ENCODE data around the gene TMEM72.

TMEM72 gene

GRCh38 chr10:44955413-44956070 lies 44.4 kb downstream of the TMEM72 start:
- no peak for DNase-seq (ENCODE audit: low read depth)

- DNase-seq (ENCODE audit: low read depth): no peak
These were observed 45.1 kb downstream of the TMEM72 start for GRCh38 chr10:44956226-44956625.

- no peak for DNase-seq (ENCODE audit: low read depth)
These were observed 45.9 kb downstream of the TMEM72 start for GRCh38 chr10:44956717-44957706.

- no peak for DNase-seq (ENCODE audit: low read depth)
These were observed 47.2 kb downstream of the TMEM72 start for GRCh38 chr10:44958196-44958897.

GRCh38 chr10:44958898-44959246 lies 47.7 kb downstream of the TMEM72 start:
- no peak for DNase-seq (ENCODE audit: low read depth)

- peak; percentile 85 for DNase-seq (ENCODE audit: low read depth)
These were observed 48.3 kb downstream of the TMEM72 start, which contains the start of gene RASSF4 for GRCh38 chr10:44959247-44960087. TSS of gene RASSF4 (plus strand) at chr10:44959802. CDS start at chr10:44970203, 10,401 bp downstream.

GRCh38 chr10:44960088-44960460 lies 48.9 kb downstream of the TMEM72 start:
- DNase-seq (ENCODE audit: low read depth): no peak

- DNase-seq (ENCODE audit: low read depth): no peak
These were observed 49.5 kb downstream of the TMEM72 start for GRCh38 chr10:44960482-44961229.

GRCh38 chr10:44961230-44961571 lies 50.1 kb downstream of the TMEM72 start:
- DNase-seq (ENCODE audit: low read depth): no peak

- no peak for DNase-seq (ENCODE audit: low read depth)
These were observed 51.0 kb downstream of the TMEM72 start for GRCh38 chr10:44961931-44962750.

GRCh38 chr10:44962870-44963738 lies 52.0 kb downstream of the TMEM72 start:
- no peak for DNase-seq (ENCODE audit: low read depth)

- DNase-seq (ENCODE audit: low read depth): no peak
These were observed 52.9 kb downstream of the TMEM72 start for GRCh38 chr10:44963772-44964633.

GRCh38 chr10:44965104-44965503 lies 54.0 kb downstream of the TMEM72 start:
- no peak for DNase-seq (ENCODE audit: low read depth)

- DNase-seq (ENCODE audit: low read depth): no peak
These were observed 54.5 kb downstream of the TMEM72 start for GRCh38 chr10:44965651-44966097.

- no peak for DNase-seq (ENCODE audit: low read depth)
These were observed 55.1 kb downstream of the TMEM72 start for GRCh38 chr10:44966129-44966815.

GRCh38 chr10:44966816-44967509 lies 55.8 kb downstream of the TMEM72 start:
- no peak for DNase-seq (ENCODE audit: low read depth)

GRCh38 chr10:44967616-44968015 lies 56.5 kb downstream of the TMEM72 start:
- DNase-seq (ENCODE audit: low read depth): no peak

All from T follicular helper cell (primary cell).